Measurements from ENCODE around the gene DCTN5. TPM values are rescaled to one million over a fixed set of nuclear protein-coding genes. Genes with fewer than 3 reads are reported as not detected.
A peak's percentile ranks its signal among the peaks of the same experiment; 100 is the strongest.

DCTN5 gene
- total RNA-seq, 2 experiments from 2014 or later: 55.6 to 56.1 TPM

- H3K36me3 Mint-ChIP-seq: peaks cover 67% of the 10 kb centered on the region
- POLR2A ChIA-PET: no interaction called here
- intact Hi-C loops (cut with micrococcal nuclease): no loop called here
- peaks cover 26% of the 10 kb centered on the region for H3K4me1 Mint-ChIP-seq (ENCODE audit: low read depth)
- no peak overlapping the region for H3K4me3 Mint-ChIP-seq
- H3K27ac Mint-ChIP-seq: no peak overlapping the region
- no peak for DNase-seq
- no peaks in the 10 kb centered on the region for H3K27me3 Mint-ChIP-seq
- no peaks in the 10 kb centered on the region for H3K9me3 Mint-ChIP-seq
- CTCF ChIA-PET: interaction anchor here (1.5 kb wide), 1 partner anchor 70 kb away, joined by 4 read pairs; no protein-coding TSS in a partner anchor
Measured at GRCh38 chr16:23667355-23667659, 26.0 kb downstream of the DCTN5 start.

GRCh38 chr16:23668225-23668624 lies 27.0 kb downstream of the DCTN5 start:
- DNase-seq: no peak
- Mint-ChIP-seq H3K4me1 (ENCODE audit: low read depth) (peaks cover 26% of the 10 kb centered on the region), H3K4me3 (no peak overlapping the region), H3K9me3 (no peaks in the 10 kb centered on the region), H3K36me3 (peaks cover 62% of the 10 kb centered on the region), H3K27ac (no peak overlapping the region), H3K27me3 (no peaks in the 10 kb centered on the region)
- CTCF ChIA-PET: interaction anchor here (1.5 kb wide), 1 partner anchor 71 kb away, joined by 4 read pairs; no protein-coding TSS in a partner anchor
- intact Hi-C loops (cut with micrococcal nuclease): no loop called here
- POLR2A ChIA-PET: no interaction called here

- H3K4me3 Mint-ChIP-seq: no peak overlapping the region
- H3K36me3 Mint-ChIP-seq: peaks cover 62% of the 10 kb centered on the region
- intact Hi-C loops (cut with micrococcal nuclease): no loop called here
- CTCF ChIA-PET: interaction anchor here (1.2 to 1.5 kb wide), 2 partner anchors 10 to 72 kb away, joined by 4 read pairs; partner anchors contain the start of gene PLK1
- H3K4me1 Mint-ChIP-seq (ENCODE audit: low read depth): peaks cover 23% of the 10 kb centered on the region
- no peak overlapping the region for H3K27ac Mint-ChIP-seq
- no peaks in the 10 kb centered on the region for H3K27me3 Mint-ChIP-seq
- no peak for DNase-seq
- POLR2A ChIA-PET: interaction anchor here (1.6 kb wide), 1 partner anchor 18 kb away, joined by 5 read pairs; no protein-coding TSS in a partner anchor
- no peaks in the 10 kb centered on the region for H3K9me3 Mint-ChIP-seq
Measured at GRCh38 chr16:23668873-23669272, 27.6 kb downstream of the DCTN5 start.

- intact Hi-C loops (cut with micrococcal nuclease): loop anchor here (1.0 to 10.0 kb wide), 3 partner anchors 18 to 173 kb away; no protein-coding TSS in a partner anchor
- Mint-ChIP-seq H3K27me3 (no peaks in the 10 kb centered on the region), H3K4me1 (ENCODE audit: low read depth) (peaks cover 19% of the 10 kb centered on the region), H3K27ac (peak overlapping the region; percentile 44), H3K36me3 (peaks cover 57% of the 10 kb centered on the region), H3K4me3 (no peak overlapping the region), H3K9me3 (no peaks in the 10 kb centered on the region)
- CTCF ChIA-PET: interaction anchor here (0.5 to 1.1 kb wide), 4 partner anchors 15 to 371 kb away, joined by 3 to 6 read pairs (median 4); no protein-coding TSS in a partner anchor
- POLR2A ChIA-PET: interaction anchor here (1.0 to 1.7 kb wide), 3 partner anchors 9 to 166 kb away, joined by 4 to 10 read pairs (median 5); partner anchors contain the start of gene PLK1
- DNase-seq: peak; percentile 84
Measured at GRCh38 chr16:23670137-23670776, 29.0 kb downstream of the DCTN5 start.

GRCh38 chr16:23673971-23674614 lies 32.8 kb downstream of the DCTN5 start:
- intact Hi-C loops (cut with micrococcal nuclease): loop anchor here (10.0 kb wide), 1 partner anchor 169 kb away; no protein-coding TSS in a partner anchor
- H3K27me3 Mint-ChIP-seq: no peaks in the 10 kb centered on the region
- peaks cover 22% of the 10 kb centered on the region for H3K4me1 Mint-ChIP-seq (ENCODE audit: low read depth)
- no peaks in the 10 kb centered on the region for H3K9me3 Mint-ChIP-seq
- ChIA-PET CTCF (no interaction called here), POLR2A (no interaction called here)
- no peak for DNase-seq
- H3K36me3 Mint-ChIP-seq: peaks cover 22% of the 10 kb centered on the region
- H3K27ac Mint-ChIP-seq: no peak overlapping the region
- no peak overlapping the region for H3K4me3 Mint-ChIP-seq

- Mint-ChIP-seq H3K27me3 (no peaks in the 10 kb centered on the region), H3K27ac (no peak overlapping the region), H3K36me3 (peaks cover 33% of the 10 kb centered on the region), H3K4me1 (ENCODE audit: low read depth) (peaks cover 13% of the 10 kb centered on the region), H3K4me3 (no peak overlapping the region), H3K9me3 (no peaks in the 10 kb centered on the region)
- CTCF ChIA-PET: interaction anchor here (1.8 kb wide), 1 partner anchor 50 kb away, joined by 6 read pairs; no protein-coding TSS in a partner anchor
- DNase-seq: no peak
- intact Hi-C loops (cut with micrococcal nuclease): loop anchor here (5.0 to 10.0 kb wide), 2 partner anchors 120 to 172 kb away; partner anchors contain the start of genes EARS2 and UBFD1
- POLR2A ChIA-PET: interaction anchor here (1.5 kb wide), 1 partner anchor 14 kb away, joined by 3 read pairs; no protein-coding TSS in a partner anchor
Measured at GRCh38 chr16:23676924-23677480, 35.7 kb downstream of the DCTN5 start.

- H3K36me3 Mint-ChIP-seq: peaks cover 33% of the 10 kb centered on the region
- intact Hi-C loops (cut with micrococcal nuclease): loop anchor here (2.0 to 10.0 kb wide), 3 partner anchors 38 to 174 kb away; partner anchors contain the start of genes DCTN5, EARS2, PALB2 and UBFD1
- POLR2A ChIA-PET: interaction anchor here (0.8 to 2.7 kb wide), 5 partner anchors 9 to 38 kb away, joined by 3 to 10 read pairs (median 3); partner anchors contain the start of gene PALB2
- H3K4me3 Mint-ChIP-seq: peak within 1 kb of the TSS; percentile 92
- no peaks in the 10 kb centered on the region for H3K9me3 Mint-ChIP-seq
- H3K27me3 Mint-ChIP-seq: no peaks in the 10 kb centered on the region
- H3K4me1 Mint-ChIP-seq (ENCODE audit: low read depth): peaks cover 13% of the 10 kb centered on the region
- H3K27ac Mint-ChIP-seq: peak within 1 kb of the TSS; percentile 33
- peak; percentile 92 for DNase-seq
- CTCF ChIA-PET: interaction anchor here (1.2 to 1.8 kb wide), 4 partner anchors 9 to 331 kb away, joined by 4 to 6 read pairs (median 6); no protein-coding TSS in a partner anchor
Measured at GRCh38 chr16:23678430-23679273, 37.4 kb downstream of the DCTN5 start, which contains the start of gene PLK1. Gene PLK1, plus strand, starts transcription at chr16:23678889. Its CDS starts 44 bp downstream, at chr16:23678933.

- H3K36me3 Mint-ChIP-seq: peaks cover 33% of the 10 kb centered on the region
- peak overlapping the region; percentile 23 for H3K27ac Mint-ChIP-seq
- peak overlapping the region; percentile 92 for H3K4me3 Mint-ChIP-seq
- POLR2A ChIA-PET: interaction anchor here (0.8 to 2.7 kb wide), 4 partner anchors 9 to 39 kb away, joined by 3 to 10 read pairs (median 6); partner anchors contain the start of gene PALB2
- no peaks in the 10 kb centered on the region for H3K9me3 Mint-ChIP-seq
- CTCF ChIA-PET: interaction anchor here (0.7 to 1.7 kb wide), 3 partner anchors 10 to 75 kb away, joined by 3 to 6 read pairs (median 4); no protein-coding TSS in a partner anchor
- DNase-seq: peak; percentile 51
- peaks cover 13% of the 10 kb centered on the region for H3K4me1 Mint-ChIP-seq (ENCODE audit: low read depth)
- intact Hi-C loops (cut with micrococcal nuclease): loop anchor here (2.0 to 10.0 kb wide), 3 partner anchors 39 to 175 kb away; partner anchors contain the start of genes DCTN5, EARS2, PALB2 and UBFD1
- no peaks in the 10 kb centered on the region for H3K27me3 Mint-ChIP-seq
Measured at GRCh38 chr16:23679274-23679985, 38.2 kb downstream of the DCTN5 start.

GRCh38 chr16:23679986-23680336 lies 38.7 kb downstream of the DCTN5 start:
- CTCF ChIA-PET: interaction anchor here (0.7 kb wide), 1 partner anchor 29 kb away, joined by 3 read pairs; no protein-coding TSS in a partner anchor
- intact Hi-C loops (cut with micrococcal nuclease): loop anchor here (2.0 to 10.0 kb wide), 3 partner anchors 39 to 175 kb away; partner anchors contain the start of genes DCTN5, EARS2, PALB2 and UBFD1

GRCh38 chr16:23682181-23682580 lies 40.9 kb downstream of the DCTN5 start:
- Mint-ChIP-seq H3K4me3 (no peak overlapping the region), H3K27ac (no peak overlapping the region), H3K27me3 (no peaks in the 10 kb centered on the region), H3K4me1 (ENCODE audit: low read depth) (peaks cover 13% of the 10 kb centered on the region), H3K9me3 (no peaks in the 10 kb centered on the region), H3K36me3 (peaks cover 39% of the 10 kb centered on the region)
- intact Hi-C loops (cut with micrococcal nuclease): no loop called here
- DNase-seq: no peak
- ChIA-PET POLR2A (no interaction called here), CTCF (no interaction called here)

More at GRCh38 chr16:23679986-23680336, 38.7 kb downstream of the DCTN5 start:
- no peaks in the 10 kb centered on the region for H3K27me3 Mint-ChIP-seq
- no peaks in the 10 kb centered on the region for H3K9me3 Mint-ChIP-seq
- no peak for DNase-seq
- H3K36me3 Mint-ChIP-seq: peaks cover 33% of the 10 kb centered on the region
- POLR2A ChIA-PET: interaction anchor here (2.7 kb wide), 2 partner anchors 10 to 39 kb away, joined by 9 to 10 read pairs; partner anchors contain the start of gene PALB2
- H3K4me3 Mint-ChIP-seq: peak overlapping the region; percentile 92
- H3K27ac Mint-ChIP-seq: no peak overlapping the region
- peaks cover 13% of the 10 kb centered on the region for H3K4me1 Mint-ChIP-seq (ENCODE audit: low read depth)

Data from activated CD4-positive, alpha-beta memory T cell treated with anti-CD3 and anti-CD28 coated beads for 36 hours (primary cell).